Prostate gland (tissue), 2 donors: Measurements from ENCODE around the gene POFUT1.

ENCODE experiments used
- POLR2A ChIP-seq: fragments of 450-650 bp; IDR thresholded peaks from one replicate; pipeline ENCODE4 v1.6.1; 2016; ENCODE audit warnings: antibody characterized with exemption, mild to moderate bottlenecking
- TF ChIP-seq, protein P1 (sequence below), 4 experiments: fragments of 200-600 bp in 2 of 4; fragments of 450-650 bp in 2 of 4; sonication (generic) in 2 of 4; IDR thresholded peaks; 1 replicate in 3 of 4; 2 replicates in 1 of 4; pipeline ENCODE4 v1.5.1; 2016 to 2019; ENCODE audit warnings: antibody characterized with exemption in 4 of 4, mild to moderate bottlenecking in 2 of 4, moderate library complexity in 2 of 4

DNA sequence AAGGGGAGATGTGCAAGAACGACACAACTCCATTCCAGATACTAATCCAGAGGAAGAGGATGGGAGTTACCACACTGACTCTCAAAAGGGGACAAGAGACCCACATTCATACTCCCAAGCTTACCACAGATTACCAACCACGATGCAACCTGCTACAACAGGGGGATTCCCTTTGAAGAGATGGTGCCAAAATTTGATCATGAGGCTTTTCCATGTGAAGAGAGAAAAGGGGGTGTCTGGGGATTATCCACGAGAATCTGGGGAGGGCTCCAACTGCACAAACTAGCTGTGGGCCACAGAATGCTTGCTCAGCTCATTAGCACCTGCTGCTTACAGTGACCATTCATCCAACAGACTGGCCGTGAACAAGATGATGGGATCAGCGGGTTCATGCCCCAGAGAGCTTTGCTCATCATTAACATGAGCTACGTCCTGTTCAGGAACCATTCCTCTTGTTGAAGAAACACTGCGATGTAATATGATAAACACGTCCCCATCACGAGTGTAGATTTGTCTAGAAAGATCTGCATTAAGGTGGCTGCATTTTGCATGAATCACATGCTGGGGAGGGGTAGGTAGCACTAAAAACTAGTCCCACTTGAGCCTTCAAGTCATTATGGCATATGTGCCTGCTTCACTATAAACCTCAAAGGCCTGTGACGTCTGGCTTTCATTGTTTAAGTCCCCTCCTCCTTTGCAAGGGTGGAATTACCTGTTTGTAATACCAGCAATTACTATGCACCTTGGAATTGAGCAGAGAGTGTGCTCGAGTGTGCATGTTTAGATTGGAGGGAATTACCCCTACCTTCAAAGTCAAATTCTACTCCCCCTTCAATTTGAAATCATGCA, 4.1 kb upstream of the POFUT1 start:
- peak; percentile 27 for TF ChIP-seq POLR2A
- TF ChIP-seq, protein P1, sequence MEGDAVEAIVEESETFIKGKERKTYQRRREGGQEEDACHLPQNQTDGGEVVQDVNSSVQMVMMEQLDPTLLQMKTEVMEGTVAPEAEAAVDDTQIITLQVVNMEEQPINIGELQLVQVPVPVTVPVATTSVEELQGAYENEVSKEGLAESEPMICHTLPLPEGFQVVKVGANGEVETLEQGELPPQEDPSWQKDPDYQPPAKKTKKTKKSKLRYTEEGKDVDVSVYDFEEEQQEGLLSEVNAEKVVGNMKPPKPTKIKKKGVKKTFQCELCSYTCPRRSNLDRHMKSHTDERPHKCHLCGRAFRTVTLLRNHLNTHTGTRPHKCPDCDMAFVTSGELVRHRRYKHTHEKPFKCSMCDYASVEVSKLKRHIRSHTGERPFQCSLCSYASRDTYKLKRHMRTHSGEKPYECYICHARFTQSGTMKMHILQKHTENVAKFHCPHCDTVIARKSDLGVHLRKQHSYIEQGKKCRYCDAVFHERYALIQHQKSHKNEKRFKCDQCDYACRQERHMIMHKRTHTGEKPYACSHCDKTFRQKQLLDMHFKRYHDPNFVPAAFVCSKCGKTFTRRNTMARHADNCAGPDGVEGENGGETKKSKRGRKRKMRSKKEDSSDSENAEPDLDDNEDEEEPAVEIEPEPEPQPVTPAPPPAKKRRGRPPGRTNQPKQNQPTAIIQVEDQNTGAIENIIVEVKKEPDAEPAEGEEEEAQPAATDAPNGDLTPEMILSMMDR (IDR thresholded peaks at IDR 0.05): no peak
